Keratinocyte (primary cell): ENCODE measurements around the gene INAFM2. TPM values are rescaled to one million over a fixed set of nuclear protein-coding genes. Genes with fewer than 3 reads are reported as not detected.

Experiments
- DNase-seq: peaks from one replicate; pipeline ENCODE4 v3.0.0-alpha.2; 2011; ENCODE audit warnings: low read depth, missing footprints, low spot score
- FAIRE-seq: peaks from 2 replicates; lab custom pipeline; 2011; peaks lifted over from hg19 to GRCh38; lab: Jason Lieb, UNC
- H2AFZ ChIP-seq: 2 replicates; pipeline ENCODE4 v1.6.0; 2012; ENCODE audit warnings: low read length, control low read depth, inconsistent platforms; ENCODE audit not compliant: control insufficient read depth
- H3K27ac ChIP-seq: 2 replicates; pipeline ENCODE4 v1.5.1; 2011; ENCODE audit warnings: low read length; ENCODE audit not compliant: control insufficient read depth, insufficient read depth
- H3K27me3 ChIP-seq: 3 replicates; pipeline ENCODE4 v1.6.0; 2011; ENCODE audit warnings: low read length; ENCODE audit not compliant: control insufficient read depth, insufficient read depth; ENCODE audit errors: extremely low read depth
- H3K36me3 ChIP-seq, 2 experiments: 2 replicates in 1 of 2; 3 replicates in 1 of 2; pipeline ENCODE4 v1.5.1; 2011; ENCODE audit warnings: low read length in 2 of 2, mild to moderate bottlenecking in 1 of 2; ENCODE audit not compliant: control insufficient read depth in 2 of 2, insufficient read depth in 2 of 2; ENCODE audit errors: extremely low read depth in 1 of 2
- H3K4me1 ChIP-seq: 3 replicates; pipeline ENCODE4 v1.5.1; 2011; ENCODE audit warnings: low read length; ENCODE audit not compliant: control insufficient read depth, insufficient read depth; ENCODE audit errors: extremely low read depth
- H3K4me2 ChIP-seq: 3 replicates; pipeline ENCODE4 v1.6.0; 2011; ENCODE audit warnings: low read depth, low read length; ENCODE audit not compliant: control insufficient read depth, insufficient read depth; ENCODE audit errors: extremely low read depth
- H3K4me3 ChIP-seq, 3 experiments: fragments of 200-600 bp in 1 of 3; sonication (generic) in 1 of 3; 2 replicates in 2 of 3; 3 replicates in 1 of 3; pipeline ENCODE4 v1.5.1; 2011 to 2016; ENCODE audit warnings: low read length in 3 of 3, mild to moderate bottlenecking in 3 of 3, control low read depth in 2 of 3, inconsistent platforms in 1 of 3, low read depth in 1 of 3, mixed read lengths in 1 of 3, mixed run types in 1 of 3, moderate library complexity in 1 of 3; ENCODE audit not compliant: control insufficient read depth in 2 of 3, insufficient read depth in 2 of 3; ENCODE audit errors: extremely low read depth in 1 of 3
- H3K79me2 ChIP-seq: 2 replicates; pipeline ENCODE4 v1.6.0; 2012; ENCODE audit warnings: low read length; ENCODE audit not compliant: control insufficient read depth, insufficient read depth
- H3K9ac ChIP-seq: 3 replicates; pipeline ENCODE4 v1.6.0; 2011; ENCODE audit warnings: low read length; ENCODE audit not compliant: control insufficient read depth, insufficient read depth; ENCODE audit errors: extremely low read depth
- H3K9me1 ChIP-seq: 3 replicates; pipeline ENCODE4 v1.6.0; 2011; ENCODE audit warnings: low read length; ENCODE audit not compliant: control insufficient read depth, insufficient read depth; ENCODE audit errors: extremely low read depth
- H3K9me3 ChIP-seq: 2 replicates; pipeline ENCODE4 v1.5.1; 2012; ENCODE audit warnings: low read depth, low read length; ENCODE audit not compliant: control insufficient read depth
- H4K20me1 ChIP-seq: 3 replicates; pipeline ENCODE4 v1.6.0; 2011; ENCODE audit warnings: low read length; ENCODE audit not compliant: control insufficient read depth, insufficient read depth; ENCODE audit errors: extremely low read depth
- CTCF ChIP-seq, 3 experiments: IDR thresholded peaks in 1 of 3; conservative IDR thresholded peaks in 1 of 3; optimal IDR thresholded peaks in 1 of 3; 2 replicates in 2 of 3; 3 replicates in 1 of 3; pipeline versions ENCODE3 to v1.5.1; 2011; ENCODE audit warnings: low read length in 3 of 3, mild to moderate bottlenecking in 3 of 3, moderate library complexity in 2 of 3, control low read depth in 1 of 3, inconsistent platforms in 1 of 3; ENCODE audit not compliant: insufficient read depth in 2 of 3; ENCODE audit errors: extremely low read depth in 1 of 3
- EZH2 ChIP-seq: IDR thresholded peaks from one replicate; pipeline ENCODE4 v1.6.1; 2012; ENCODE audit warnings: inconsistent platforms, mild to moderate bottlenecking, low read length, moderate library complexity
- dilution Hi-C: fragments of 300-500 bp; cut with MboI; formaldehyde crosslinking; loops from one replicate; pipeline ENCODE4 v1.7.0; 2020; ENCODE audit warnings: low sequenced_read_pairs; ENCODE audit not compliant: extremely low pct_ligation_motif_present
- polyA plus RNA-seq, 5 experiments: library from polyadenylated mRNA; depleted of rRNA in 3 of 5; stranded (reverse) in 3 of 5; stranded (forward) in 1 of 5; unstranded in 1 of 5; fragments of >200 nt; gene quantifications; 1 replicate in 1 of 5; 2 replicates in 3 of 5; 3 replicates in 1 of 5; pipeline versions ENCODE4 v1.2.1 to v1.2.3, GENCODE V29; 2011 to 2012; ENCODE audit warnings: missing spikeins in 2 of 5, low read depth in 1 of 5, low replicate concordance in 1 of 5

INAFM2 gene
- polyA plus RNA-seq, 1 donor (not counting 4 experiments of a cell fraction or from before 2014, with no cell fraction given) = 15.2 TPM

- Histone ChIP-seq H3K4me1 (no peaks in the 10 kb centered on the region), H3K27ac (no peak overlapping the region), H3K27me3 (peaks cover 18% of the 10 kb centered on the region), H3K4me2 (no peak overlapping the region), H3K79me2 (no peaks in the 10 kb centered on the region), H4K20me1 (peaks cover 4% of the 10 kb centered on the region), H3K4me3 (no peak overlapping the region), H3K36me3 (no peaks in the 10 kb centered on the region), H3K9me3 (no peaks in the 10 kb centered on the region), H3K9ac (no peak overlapping the region), H3K9me1 (no peaks in the 10 kb centered on the region), H2AFZ (no peak overlapping the region)
- DNase-seq = no peak
- no peak for FAIRE-seq
- dilution Hi-C loops = no loop called here
- no peak for TF ChIP-seq CTCF (optimal IDR thresholded peaks at IDR 0.05 in 1 of 3, IDR thresholded peaks at IDR 0.05 in 1 of 3, conservative IDR thresholded peaks at IDR 0.05 in 1 of 3; ENCODE audit: extremely low read depth in 1 of 3, insufficient read depth in 2 of 3, low read length in 3 of 3)
- no peak for TF ChIP-seq EZH2
These were observed 19.9 kb upstream of the INAFM2 start for GRCh38 chr15:40303576-40303975.

- DNase-seq (no peak), FAIRE-seq (no peak)
- H3K9me1 ChIP-seq = no peaks in the 10 kb centered on the region
- TF ChIP-seq CTCF (optimal IDR thresholded peaks at IDR 0.05 in 1 of 3, IDR thresholded peaks at IDR 0.05 in 1 of 3, conservative IDR thresholded peaks at IDR 0.05 in 1 of 3; ENCODE audit: extremely low read depth in 1 of 3, insufficient read depth in 2 of 3, low read length in 3 of 3) = no peak
- no peak for TF ChIP-seq EZH2
- no peaks in the 10 kb centered on the region for H3K79me2 ChIP-seq
- H3K27me3 ChIP-seq = peaks cover 21% of the 10 kb centered on the region
- H3K4me3 ChIP-seq = no peak overlapping the region
- no peaks in the 10 kb centered on the region for H3K36me3 ChIP-seq
- no peak overlapping the region for H3K9ac ChIP-seq
- H2AFZ ChIP-seq = no peak overlapping the region
- H3K4me1 ChIP-seq = no peaks in the 10 kb centered on the region
- H3K4me2 ChIP-seq = no peak overlapping the region
- H4K20me1 ChIP-seq = peaks cover 4% of the 10 kb centered on the region
- no peak overlapping the region for H3K27ac ChIP-seq
- dilution Hi-C loops = no loop called here
- no peaks in the 10 kb centered on the region for H3K9me3 ChIP-seq
These were observed 18.2 kb upstream of the INAFM2 start for GRCh38 chr15:40305281-40305680.
